ENCODE results near the gene KRTAP5-1.

Gene KRTAP5-1

DNA sequence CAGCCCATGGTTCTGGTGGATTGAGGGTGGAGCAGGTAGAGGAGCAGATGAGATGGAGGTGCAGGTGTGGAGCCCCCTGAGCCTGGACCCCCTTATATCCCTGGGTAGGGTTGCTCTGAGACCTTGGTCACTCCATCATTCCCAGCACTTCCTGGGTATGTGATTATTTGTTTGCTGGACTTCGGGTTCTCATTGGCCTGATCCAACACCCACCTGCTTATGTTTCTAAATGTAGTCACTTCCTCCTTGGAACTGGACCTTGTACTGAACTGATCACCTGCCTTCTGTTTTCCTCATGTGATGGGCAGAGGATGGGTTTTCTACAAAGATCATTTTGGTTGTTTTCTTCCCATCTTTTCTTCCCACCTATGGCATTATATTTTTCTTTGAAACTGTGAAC is 37.0 kb upstream of the KRTAP5-1 start, which contains the start of gene KRTAP5-4:
Gene KRTAP5-4 (minus strand): TSS at position 53 of the 400 bp plus-strand sequence. CDS start 45 bp downstream, at position 8.
- Histone ChIP-seq H3K9me3 (ENCODE audit: insufficient read depth, low read length) (no peaks in the 10 kb centered on the region), H3K9ac (ENCODE audit: low read length) (no peak within 1 kb of the TSS), H3K36me3 (ENCODE audit: low read length) (no peaks in the 10 kb centered on the region), H3K9me2 (replicated peaks; ENCODE audit: insufficient read depth, low read length) (no peaks in the 10 kb centered on the region), H3K79me2 (ENCODE audit: insufficient read depth, low read length) (no peaks in the 10 kb centered on the region), H3K4me2 (ENCODE audit: low read depth, low read length, poor library complexity, severe bottlenecking) (no peak within 1 kb of the TSS), H3K27ac (ENCODE audit: low read depth, low read length) (no peak within 1 kb of the TSS), H2AFZ (ENCODE audit: low read depth, low read length, severe bottlenecking) (no peak within 1 kb of the TSS), H3F3A (ENCODE audit: insufficient read depth) (no peaks in the 10 kb centered on the region), H4K20me1 (ENCODE audit: low read depth, low read length) (no peaks in the 10 kb centered on the region; the same call in 1 of the 2 replicates), H3K27me3 (ENCODE audit: low read length) (no peaks in the 10 kb centered on the region), H3K4me3 (ENCODE audit: insufficient read depth, low read length, poor library complexity, severe bottlenecking) (no peak within 1 kb of the TSS)
- no peak for TF ChIP-seq EZH2phosphoT487 (conservative IDR thresholded peaks at IDR 0.05; ENCODE audit: low read length)
- TF ChIP-seq, protein P1, sequence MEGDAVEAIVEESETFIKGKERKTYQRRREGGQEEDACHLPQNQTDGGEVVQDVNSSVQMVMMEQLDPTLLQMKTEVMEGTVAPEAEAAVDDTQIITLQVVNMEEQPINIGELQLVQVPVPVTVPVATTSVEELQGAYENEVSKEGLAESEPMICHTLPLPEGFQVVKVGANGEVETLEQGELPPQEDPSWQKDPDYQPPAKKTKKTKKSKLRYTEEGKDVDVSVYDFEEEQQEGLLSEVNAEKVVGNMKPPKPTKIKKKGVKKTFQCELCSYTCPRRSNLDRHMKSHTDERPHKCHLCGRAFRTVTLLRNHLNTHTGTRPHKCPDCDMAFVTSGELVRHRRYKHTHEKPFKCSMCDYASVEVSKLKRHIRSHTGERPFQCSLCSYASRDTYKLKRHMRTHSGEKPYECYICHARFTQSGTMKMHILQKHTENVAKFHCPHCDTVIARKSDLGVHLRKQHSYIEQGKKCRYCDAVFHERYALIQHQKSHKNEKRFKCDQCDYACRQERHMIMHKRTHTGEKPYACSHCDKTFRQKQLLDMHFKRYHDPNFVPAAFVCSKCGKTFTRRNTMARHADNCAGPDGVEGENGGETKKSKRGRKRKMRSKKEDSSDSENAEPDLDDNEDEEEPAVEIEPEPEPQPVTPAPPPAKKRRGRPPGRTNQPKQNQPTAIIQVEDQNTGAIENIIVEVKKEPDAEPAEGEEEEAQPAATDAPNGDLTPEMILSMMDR (IDR thresholded peaks at IDR 0.05; ENCODE audit: insufficient read depth, low read length, poor library complexity, severe bottlenecking), result no peak

DNA sequence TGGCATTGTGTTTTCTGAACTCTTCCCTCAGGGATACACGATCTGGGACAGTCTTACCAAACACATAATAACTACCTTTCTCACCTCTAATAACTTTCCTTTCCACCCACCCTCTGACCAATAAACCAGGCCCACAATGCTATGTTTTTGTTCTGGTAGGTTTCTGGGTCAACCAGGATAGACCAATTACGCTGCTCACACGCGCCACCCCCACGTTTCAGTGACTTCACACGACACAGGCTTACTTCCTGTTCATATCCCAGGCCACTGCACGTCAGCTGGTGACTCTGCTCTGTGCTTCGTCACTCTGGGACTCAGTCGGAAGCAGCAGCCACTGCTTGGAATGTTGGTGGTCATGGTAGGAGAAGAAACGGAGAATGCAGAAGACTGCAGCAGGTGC is 34.4 kb upstream of the KRTAP5-1 start:
- Histone ChIP-seq H3K36me3 (ENCODE audit: low read length) (no peaks in the 10 kb centered on the region), H3K9me2 (replicated peaks; ENCODE audit: insufficient read depth, low read length) (no peaks in the 10 kb centered on the region), H3K79me2 (ENCODE audit: insufficient read depth, low read length) (no peaks in the 10 kb centered on the region), H4K20me1 (ENCODE audit: low read depth, low read length) (no peaks in the 10 kb centered on the region; the same call in 1 of the 2 replicates), H3K4me2 (ENCODE audit: low read depth, low read length, poor library complexity, severe bottlenecking) (no peak overlapping the region), H3K4me3 (ENCODE audit: insufficient read depth, low read length, poor library complexity, severe bottlenecking) (no peak overlapping the region), H3K27ac (ENCODE audit: low read depth, low read length) (no peak overlapping the region), H3K27me3 (ENCODE audit: low read length) (no peaks in the 10 kb centered on the region), H3K9me3 (ENCODE audit: insufficient read depth, low read length) (no peaks in the 10 kb centered on the region), H3F3A (ENCODE audit: insufficient read depth) (no peaks in the 10 kb centered on the region), H2AFZ (ENCODE audit: low read depth, low read length, severe bottlenecking) (no peak overlapping the region), H3K9ac (ENCODE audit: low read length) (no peak overlapping the region)
- TF ChIP-seq EZH2phosphoT487 (conservative IDR thresholded peaks at IDR 0.05; ENCODE audit: low read length), result no peak
- TF ChIP-seq, protein P1 (IDR thresholded peaks at IDR 0.05; ENCODE audit: insufficient read depth, low read length, poor library complexity, severe bottlenecking), result no peak

DNA sequence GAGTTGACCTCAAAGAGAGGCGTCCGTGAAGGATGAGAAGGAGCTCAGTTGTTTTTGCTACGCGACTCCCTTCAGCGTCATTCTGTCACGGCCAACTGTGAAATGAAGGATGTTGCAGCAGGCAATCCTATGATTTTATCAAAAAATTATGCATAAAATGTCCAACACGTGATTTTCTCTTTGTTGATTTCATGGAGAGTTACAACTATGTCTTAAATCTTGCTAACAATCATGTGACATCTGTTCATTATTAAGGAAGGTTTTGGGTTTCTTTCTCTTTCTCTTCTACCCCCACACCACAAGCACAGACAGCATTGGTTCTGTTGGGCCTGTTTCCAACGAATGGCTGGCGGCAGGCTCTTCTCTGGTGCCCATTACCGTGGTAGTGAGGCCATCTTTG is 33.1 kb upstream of the KRTAP5-1 start:
- Histone ChIP-seq H2AFZ (ENCODE audit: low read depth, low read length, severe bottlenecking) (no peak overlapping the region), H3K27ac (ENCODE audit: low read depth, low read length) (no peak overlapping the region), H4K20me1 (ENCODE audit: low read depth, low read length) (no peaks in the 10 kb centered on the region; the same call in 1 of the 2 replicates), H3K27me3 (ENCODE audit: low read length) (no peaks in the 10 kb centered on the region), H3K79me2 (ENCODE audit: insufficient read depth, low read length) (no peaks in the 10 kb centered on the region), H3K9me2 (replicated peaks; ENCODE audit: insufficient read depth, low read length) (no peaks in the 10 kb centered on the region), H3K4me2 (ENCODE audit: low read depth, low read length, poor library complexity, severe bottlenecking) (no peak overlapping the region), H3K36me3 (ENCODE audit: low read length) (no peaks in the 10 kb centered on the region), H3K9me3 (ENCODE audit: insufficient read depth, low read length) (no peaks in the 10 kb centered on the region), H3K4me3 (ENCODE audit: insufficient read depth, low read length, poor library complexity, severe bottlenecking) (no peak overlapping the region), H3F3A (ENCODE audit: insufficient read depth) (no peaks in the 10 kb centered on the region), H3K9ac (ENCODE audit: low read length) (no peak overlapping the region)
- TF ChIP-seq EZH2phosphoT487 (conservative IDR thresholded peaks at IDR 0.05; ENCODE audit: low read length), result no peak
- TF ChIP-seq, protein P1 (IDR thresholded peaks at IDR 0.05; ENCODE audit: insufficient read depth, low read length, poor library complexity, severe bottlenecking), result no peak
